ENCODE results near the gene CPO. TPM values are rescaled to one million over a fixed set of nuclear protein-coding genes. Genes with fewer than 3 reads are reported as not detected.

The CPO gene
- total and polyA plus RNA-seq, 7 donors: 0.34 to 0.91 (median 0.50) TPM

- Histone ChIP-seq H3K27ac (no peak overlapping the region), H3K27me3 (ENCODE audit: insufficient read depth in 3 of 3, low read length in 2 of 3) (no peaks in the 10 kb centered on the region), H3K4me1 (no peaks in the 10 kb centered on the region), H3K9me3 (peaks cover 9% of the 10 kb centered on the region), H3K4me3 (no peak overlapping the region), H3K36me3 (ENCODE audit: insufficient read depth in 1 of 2, low read depth in 1 of 2) (no peaks in the 10 kb centered on the region)
- intact Hi-C loops (cut with DNase I): no loop called here
- TF ChIP-seq, protein P1, sequence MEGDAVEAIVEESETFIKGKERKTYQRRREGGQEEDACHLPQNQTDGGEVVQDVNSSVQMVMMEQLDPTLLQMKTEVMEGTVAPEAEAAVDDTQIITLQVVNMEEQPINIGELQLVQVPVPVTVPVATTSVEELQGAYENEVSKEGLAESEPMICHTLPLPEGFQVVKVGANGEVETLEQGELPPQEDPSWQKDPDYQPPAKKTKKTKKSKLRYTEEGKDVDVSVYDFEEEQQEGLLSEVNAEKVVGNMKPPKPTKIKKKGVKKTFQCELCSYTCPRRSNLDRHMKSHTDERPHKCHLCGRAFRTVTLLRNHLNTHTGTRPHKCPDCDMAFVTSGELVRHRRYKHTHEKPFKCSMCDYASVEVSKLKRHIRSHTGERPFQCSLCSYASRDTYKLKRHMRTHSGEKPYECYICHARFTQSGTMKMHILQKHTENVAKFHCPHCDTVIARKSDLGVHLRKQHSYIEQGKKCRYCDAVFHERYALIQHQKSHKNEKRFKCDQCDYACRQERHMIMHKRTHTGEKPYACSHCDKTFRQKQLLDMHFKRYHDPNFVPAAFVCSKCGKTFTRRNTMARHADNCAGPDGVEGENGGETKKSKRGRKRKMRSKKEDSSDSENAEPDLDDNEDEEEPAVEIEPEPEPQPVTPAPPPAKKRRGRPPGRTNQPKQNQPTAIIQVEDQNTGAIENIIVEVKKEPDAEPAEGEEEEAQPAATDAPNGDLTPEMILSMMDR (IDR thresholded peaks at IDR 0.05): no peak
- ATAC-seq: no peak
- DNase-seq: no peak
These were observed 57.3 kb downstream of the CPO start for GRCh38 chr2:206996556-206997065.

GRCh38 chr2:207008105-207008990 lies 69.0 kb downstream of the CPO start:
- Histone ChIP-seq H3K4me1 (no peaks in the 10 kb centered on the region), H3K36me3 (ENCODE audit: insufficient read depth in 1 of 2, low read depth in 1 of 2) (no peaks in the 10 kb centered on the region), H3K27ac (no peak overlapping the region), H3K9me3 (no peaks in the 10 kb centered on the region), H3K4me3 (no peak overlapping the region), H3K27me3 (ENCODE audit: insufficient read depth in 3 of 3, low read length in 2 of 3) (no peaks in the 10 kb centered on the region)
- no peak for DNase-seq
- TF ChIP-seq, protein P1 (IDR thresholded peaks at IDR 0.05): no peak
- 50 to 54% (median 50%) methylated on average over 1 of the region's 1 CpG for WGBS, 3 donors
- ATAC-seq: no peak
- intact Hi-C loops (cut with DNase I): no loop called here

GRCh38 chr2:207012461-207012860 lies 73.1 kb downstream of the CPO start:
- ATAC-seq: no peak
- H3K27ac ChIP-seq: no peak overlapping the region

DNA sequence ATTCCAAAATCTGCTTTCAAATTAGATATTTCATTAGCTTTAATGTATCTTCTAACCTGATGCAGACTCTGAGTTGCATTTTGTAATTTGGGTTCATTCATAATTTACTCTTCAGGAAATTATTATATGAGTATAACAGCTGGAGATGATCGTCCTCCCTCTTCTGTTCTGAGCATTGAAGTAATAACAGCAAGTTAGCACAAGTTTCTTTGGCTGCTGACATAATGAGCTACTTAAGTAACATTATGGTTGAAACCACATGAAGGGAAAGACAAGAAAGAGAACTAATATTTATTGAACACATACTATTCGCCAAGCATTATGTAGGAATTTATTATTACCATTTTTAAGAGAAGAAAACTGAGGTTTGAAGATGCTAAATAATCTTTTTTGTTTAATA lies 75.1 kb downstream of the CPO start:
- H3K27me3 ChIP-seq (ENCODE audit: insufficient read depth in 3 of 3, low read length in 2 of 3): no peaks in the 10 kb centered on the region
- ATAC-seq (no peak), DNase-seq (no peak)
- H3K27ac ChIP-seq: no peak overlapping the region
- H3K36me3 ChIP-seq (ENCODE audit: insufficient read depth in 1 of 2, low read depth in 1 of 2): no peaks in the 10 kb centered on the region
- intact Hi-C loops (cut with DNase I): no loop called here
- no peaks in the 10 kb centered on the region for H3K9me3 ChIP-seq
- WGBS, 3 donors: 64 to 76% (median 64%) methylated on average over 2 of the region's 2 CpGs
- no peak overlapping the region for H3K4me3 ChIP-seq
- TF ChIP-seq, protein P1 (IDR thresholded peaks at IDR 0.05): no peak
- H3K4me1 ChIP-seq: no peaks in the 10 kb centered on the region

More at GRCh38 chr2:207012461-207012860, 73.1 kb downstream of the CPO start:
- Histone ChIP-seq H3K36me3 (ENCODE audit: insufficient read depth in 1 of 2, low read depth in 1 of 2) (no peaks in the 10 kb centered on the region), H3K9me3 (no peaks in the 10 kb centered on the region), H3K4me1 (no peaks in the 10 kb centered on the region), H3K27me3 (ENCODE audit: insufficient read depth in 3 of 3, low read length in 2 of 3) (no peaks in the 10 kb centered on the region), H3K4me3 (no peak overlapping the region)
- DNase-seq: no peak
- whole genome bisulfite sequencing, 3 donors: 40 to 55% (median 43%) methylated on average over 1 of the region's 1 CpG
- TF ChIP-seq, protein P1 (IDR thresholded peaks at IDR 0.05): no peak
- intact Hi-C loops (cut with DNase I): no loop called here

Data from psoas muscle (tissue), 8 donors.